NB4 (cell line): ENCODE data around the gene AMPD3.

Experiments used
- POLR2A ChIP-seq: IDR thresholded peaks from 2 replicates; pipeline ENCODE4 v1.6.1; 2011; ENCODE audit warnings: mild to moderate bottlenecking; ENCODE audit not compliant: insufficient read length; ENCODE audit errors: extremely low read depth
- TF ChIP-seq, protein P1 (sequence below): IDR thresholded peaks from one replicate; pipeline ENCODE4 v1.5.1; 2012; ENCODE audit warnings: low read depth, low read length
- TF ChIP-seq, protein P2 (sequence below): IDR thresholded peaks from 2 replicates; pipeline ENCODE4 v1.6.1; 2011; ENCODE audit warnings: low read depth, low read length

DNA sequence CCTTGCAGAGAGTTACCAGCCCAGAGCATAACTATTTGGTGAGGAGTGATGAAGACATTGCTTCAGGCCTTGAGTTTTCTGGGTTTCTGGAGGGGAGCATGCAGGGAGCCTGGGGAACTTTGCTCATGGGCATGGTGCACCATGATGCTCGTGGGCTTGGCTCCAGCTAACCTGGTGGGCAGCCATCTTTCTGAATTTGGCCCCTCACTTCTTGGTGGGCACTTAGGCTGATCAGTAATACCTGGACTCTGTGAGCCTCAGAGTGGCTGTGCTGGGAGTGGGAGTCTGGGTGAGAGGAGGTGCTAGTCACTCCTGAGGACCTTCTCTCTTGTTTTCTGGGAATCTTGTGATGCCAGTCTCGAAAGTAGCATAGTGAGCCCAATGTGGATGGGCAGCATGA is 30.6 kb downstream of the AMPD3 start:
- TF ChIP-seq, protein P1, sequence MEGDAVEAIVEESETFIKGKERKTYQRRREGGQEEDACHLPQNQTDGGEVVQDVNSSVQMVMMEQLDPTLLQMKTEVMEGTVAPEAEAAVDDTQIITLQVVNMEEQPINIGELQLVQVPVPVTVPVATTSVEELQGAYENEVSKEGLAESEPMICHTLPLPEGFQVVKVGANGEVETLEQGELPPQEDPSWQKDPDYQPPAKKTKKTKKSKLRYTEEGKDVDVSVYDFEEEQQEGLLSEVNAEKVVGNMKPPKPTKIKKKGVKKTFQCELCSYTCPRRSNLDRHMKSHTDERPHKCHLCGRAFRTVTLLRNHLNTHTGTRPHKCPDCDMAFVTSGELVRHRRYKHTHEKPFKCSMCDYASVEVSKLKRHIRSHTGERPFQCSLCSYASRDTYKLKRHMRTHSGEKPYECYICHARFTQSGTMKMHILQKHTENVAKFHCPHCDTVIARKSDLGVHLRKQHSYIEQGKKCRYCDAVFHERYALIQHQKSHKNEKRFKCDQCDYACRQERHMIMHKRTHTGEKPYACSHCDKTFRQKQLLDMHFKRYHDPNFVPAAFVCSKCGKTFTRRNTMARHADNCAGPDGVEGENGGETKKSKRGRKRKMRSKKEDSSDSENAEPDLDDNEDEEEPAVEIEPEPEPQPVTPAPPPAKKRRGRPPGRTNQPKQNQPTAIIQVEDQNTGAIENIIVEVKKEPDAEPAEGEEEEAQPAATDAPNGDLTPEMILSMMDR, result no peak
- no peak for TF ChIP-seq POLR2A
- TF ChIP-seq, protein P2, sequence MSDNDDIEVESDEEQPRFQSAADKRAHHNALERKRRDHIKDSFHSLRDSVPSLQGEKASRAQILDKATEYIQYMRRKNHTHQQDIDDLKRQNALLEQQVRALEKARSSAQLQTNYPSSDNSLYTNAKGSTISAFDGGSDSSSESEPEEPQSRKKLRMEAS, result no peak
